Ishikawa (cell line): Measurements from ENCODE around the gene TMPRSS4.

Source experiments
- CEBPB ChIP-seq: IDR thresholded peaks from 2 replicates; pipeline ENCODE4 v1.6.1; 2012
- CREB1 ChIP-seq: IDR thresholded peaks from 2 replicates; pipeline ENCODE4 v1.6.1; 2012; ENCODE audit warnings: low read depth
- EGR1 ChIP-seq: IDR thresholded peaks from 2 replicates; pipeline ENCODE4 v1.6.1; 2012
- EP300 ChIP-seq: IDR thresholded peaks from 2 replicates; pipeline ENCODE4 v1.6.1; 2012; ENCODE audit warnings: borderline replicate concordance
- FOXM1 ChIP-seq: IDR thresholded peaks from 2 replicates; pipeline ENCODE4 v1.6.1; 2012; ENCODE audit warnings: low read depth, borderline replicate concordance
- NFIC ChIP-seq: IDR thresholded peaks from 2 replicates; pipeline ENCODE4 v1.6.1; 2012
- RAD21 ChIP-seq: IDR thresholded peaks from 2 replicates; pipeline ENCODE4 v1.6.1; 2012; ENCODE audit warnings: low read depth
- REST ChIP-seq: IDR thresholded peaks from 2 replicates; pipeline ENCODE4 v1.6.1; 2012; ENCODE audit warnings: low read depth, mild to moderate bottlenecking
- TAF1 ChIP-seq: IDR thresholded peaks from 2 replicates; pipeline ENCODE4 v1.6.1; 2012; ENCODE audit warnings: low read depth, mild to moderate bottlenecking
- TCF12 ChIP-seq: IDR thresholded peaks from 2 replicates; pipeline ENCODE4 v1.6.1; 2012; ENCODE audit warnings: low read depth
- TEAD4 ChIP-seq: IDR thresholded peaks from 2 replicates; pipeline ENCODE4 v1.6.1; 2012
- YY1 ChIP-seq: IDR thresholded peaks from 2 replicates; pipeline ENCODE4 v1.6.1; 2012; ENCODE audit warnings: low read depth
- ZBTB7A ChIP-seq: IDR thresholded peaks from 2 replicates; pipeline ENCODE4 v1.6.1; 2012; ENCODE audit warnings: low read depth
- TF ChIP-seq, protein P1 (sequence below): IDR thresholded peaks from 2 replicates; pipeline ENCODE4 v1.6.1; 2012
- TF ChIP-seq, protein P2 (sequence below): IDR thresholded peaks from 2 replicates; pipeline ENCODE4 v1.6.1; 2012

TMPRSS4 gene, protein sequence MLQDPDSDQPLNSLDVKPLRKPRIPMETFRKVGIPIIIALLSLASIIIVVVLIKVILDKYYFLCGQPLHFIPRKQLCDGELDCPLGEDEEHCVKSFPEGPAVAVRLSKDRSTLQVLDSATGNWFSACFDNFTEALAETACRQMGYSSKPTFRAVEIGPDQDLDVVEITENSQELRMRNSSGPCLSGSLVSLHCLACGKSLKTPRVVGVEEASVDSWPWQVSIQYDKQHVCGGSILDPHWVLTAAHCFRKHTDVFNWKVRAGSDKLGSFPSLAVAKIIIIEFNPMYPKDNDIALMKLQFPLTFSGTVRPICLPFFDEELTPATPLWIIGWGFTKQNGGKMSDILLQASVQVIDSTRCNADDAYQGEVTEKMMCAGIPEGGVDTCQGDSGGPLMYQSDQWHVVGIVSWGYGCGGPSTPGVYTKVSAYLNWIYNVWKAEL

DNA sequence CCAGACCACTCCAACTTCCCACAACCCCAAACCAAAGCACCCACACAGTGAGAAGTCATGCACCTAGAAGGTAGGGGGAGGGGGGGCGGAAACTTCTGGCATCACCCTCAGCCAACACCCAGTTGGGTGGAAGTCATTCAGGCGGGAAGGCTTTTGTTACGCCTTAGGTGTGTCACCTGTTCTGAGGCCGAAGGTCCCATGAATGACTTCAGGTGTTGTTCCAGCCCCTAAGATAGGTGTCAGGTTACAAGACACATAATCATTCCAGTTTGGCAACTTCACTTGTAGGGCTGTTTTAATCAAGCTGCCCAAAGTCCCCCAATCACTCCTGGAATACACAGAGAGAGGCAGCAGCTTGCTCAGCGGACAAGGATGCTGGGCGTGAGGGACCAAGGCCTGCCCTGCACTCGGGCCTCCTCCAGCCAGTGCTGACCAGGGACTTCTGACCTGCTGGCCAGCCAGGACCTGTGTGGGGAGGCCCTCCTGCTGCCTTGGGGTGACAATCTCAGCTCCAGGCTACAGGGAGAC lies at the start of gene TMPRSS4:
TSS of gene TMPRSS4 (plus strand) at position 325 of the 528 bp plus-strand sequence. CDS start 225 bp downstream, outside the sequence.
- TF ChIP-seq TCF12, result peak; percentile 96
- no peak for TF ChIP-seq TAF1
- peak; percentile 16; the same call in 1 of the 2 replicates for TF ChIP-seq CEBPB
- TF ChIP-seq, protein P1, sequence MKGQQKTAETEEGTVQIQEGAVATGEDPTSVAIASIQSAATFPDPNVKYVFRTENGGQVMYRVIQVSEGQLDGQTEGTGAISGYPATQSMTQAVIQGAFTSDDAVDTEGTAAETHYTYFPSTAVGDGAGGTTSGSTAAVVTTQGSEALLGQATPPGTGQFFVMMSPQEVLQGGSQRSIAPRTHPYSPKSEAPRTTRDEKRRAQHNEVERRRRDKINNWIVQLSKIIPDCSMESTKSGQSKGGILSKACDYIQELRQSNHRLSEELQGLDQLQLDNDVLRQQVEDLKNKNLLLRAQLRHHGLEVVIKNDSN, result peak; percentile 69
- 0 out of 2 replicates have a peak, but pooled peaks have one; percentile 34 for TF ChIP-seq EGR1
- peak; percentile 71 for TF ChIP-seq TEAD4
- no peak for TF ChIP-seq CREB1
- peak; percentile 25; the same call in 1 of the 2 replicates for TF ChIP-seq YY1
- TF ChIP-seq ZBTB7A, result no peak; the same call in 1 of the 2 replicates
- peak; percentile 71 for TF ChIP-seq FOXM1
- peak; percentile 92 for TF ChIP-seq EP300
- TF ChIP-seq REST, result no peak
- TF ChIP-seq NFIC, result peak; percentile 94
- TF ChIP-seq RAD21, result peak; percentile 8; the same call in 1 of the 2 replicates
- TF ChIP-seq, protein P2, sequence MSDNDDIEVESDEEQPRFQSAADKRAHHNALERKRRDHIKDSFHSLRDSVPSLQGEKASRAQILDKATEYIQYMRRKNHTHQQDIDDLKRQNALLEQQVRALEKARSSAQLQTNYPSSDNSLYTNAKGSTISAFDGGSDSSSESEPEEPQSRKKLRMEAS, result peak; percentile 89

DNA sequence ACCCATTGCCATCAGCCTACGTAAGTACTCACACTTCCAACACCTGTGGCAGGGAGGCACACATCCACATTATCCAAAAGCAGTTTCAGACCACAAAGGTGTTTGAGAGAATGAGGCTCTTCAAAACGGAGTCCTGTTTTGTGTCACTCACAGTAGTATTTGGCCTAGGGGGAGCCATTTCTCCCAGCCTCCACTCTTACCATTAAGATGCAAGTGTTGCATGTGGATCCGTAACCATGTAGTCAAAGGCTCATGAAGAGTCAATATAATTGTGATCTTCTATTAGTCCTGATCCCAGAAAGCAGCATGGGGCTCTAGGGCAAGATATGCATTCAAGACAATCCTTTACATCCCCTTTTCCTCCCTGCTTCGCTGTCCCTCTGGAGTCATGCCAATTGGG lies 49.2 kb upstream of the TMPRSS4 start:
- TF ChIP-seq FOXM1 (no peak), TCF12 (no peak), TAF1 (no peak), REST (no peak), CREB1 (no peak)
- TF ChIP-seq, protein P1, result no peak
- TF ChIP-seq, protein P2, result no peak

DNA sequence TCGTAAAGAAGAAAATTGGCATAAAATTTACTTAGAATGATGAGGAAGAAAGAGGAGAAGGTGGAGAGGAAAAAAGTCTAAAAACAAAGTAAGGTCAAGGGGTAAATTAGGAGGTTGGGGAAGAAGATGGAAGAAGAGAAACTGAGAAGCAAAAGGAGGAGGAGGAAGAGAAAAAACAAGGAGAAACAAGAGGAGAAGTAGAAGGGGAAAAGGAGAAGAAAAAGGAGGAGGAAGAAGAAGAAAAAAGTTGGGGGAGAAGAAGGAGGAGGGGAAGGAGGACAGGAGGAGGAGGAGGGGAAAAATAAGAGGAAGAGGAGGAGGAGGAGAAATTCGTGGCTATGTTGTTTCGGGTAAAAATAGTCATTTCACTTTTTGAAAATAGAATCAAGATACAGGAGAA lies 48.3 kb upstream of the TMPRSS4 start:
- TF ChIP-seq TEAD4 (no peak), TAF1 (no peak), ZBTB7A (no peak), EGR1 (no peak), CEBPB (no peak), EP300 (no peak), YY1 (no peak)
- TF ChIP-seq, protein P2, result no peak
- TF ChIP-seq, protein P1, result no peak

DNA sequence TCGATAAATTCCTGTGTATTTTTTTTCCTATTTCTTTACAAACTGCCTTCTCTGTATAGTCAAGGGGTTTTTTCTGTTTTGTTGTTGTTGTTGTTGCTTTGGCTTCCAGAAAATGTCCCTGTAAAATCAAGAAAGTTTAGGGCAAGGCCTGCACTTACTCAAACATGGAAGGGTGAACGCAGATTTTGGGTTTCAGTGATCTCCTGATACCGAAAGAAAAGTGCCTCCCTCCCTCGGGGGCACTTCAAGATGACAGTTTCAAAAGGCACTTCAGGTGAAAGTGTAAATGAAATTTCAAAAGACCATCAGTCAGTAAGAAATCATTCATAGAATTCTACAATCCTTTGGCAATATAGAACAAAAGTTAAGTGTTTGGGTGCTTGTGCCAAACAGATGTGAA lies 43.4 kb upstream of the TMPRSS4 start:
- TF ChIP-seq, protein P1, result no peak
- TF ChIP-seq, protein P2, result no peak
- TF ChIP-seq TEAD4 (no peak), RAD21 (no peak), NFIC (no peak), TCF12 (no peak), TAF1 (no peak), EP300 (no peak), EGR1 (no peak), REST (no peak), CREB1 (no peak), YY1 (no peak), CEBPB (no peak), FOXM1 (no peak), ZBTB7A (no peak)
